ENCODE measurements around the gene FHOD1.

Gene FHOD1

DNA sequence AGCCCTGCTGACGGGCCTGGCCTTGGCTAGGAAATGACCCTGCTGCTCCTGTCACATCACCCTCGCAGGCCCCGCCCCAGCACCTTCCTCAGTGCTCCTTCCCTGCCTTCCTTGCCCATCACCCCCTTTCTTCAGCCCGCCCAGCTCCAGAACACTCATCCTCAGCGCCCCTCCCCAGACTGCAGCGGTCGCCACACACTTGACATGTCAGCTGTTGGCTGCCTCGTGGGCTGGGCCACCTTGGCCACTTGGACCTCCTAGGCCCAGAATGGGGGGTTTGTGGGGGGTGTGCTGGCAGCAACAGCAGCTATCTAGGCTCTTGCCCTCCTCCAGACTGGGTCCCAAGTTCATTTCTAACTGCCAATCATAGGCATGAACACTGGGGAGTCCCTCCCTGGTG, 37.7 kb downstream of the FHOD1 start:
- DNase-seq (ENCODE audit: low read depth, low spot score): no peak

DNA sequence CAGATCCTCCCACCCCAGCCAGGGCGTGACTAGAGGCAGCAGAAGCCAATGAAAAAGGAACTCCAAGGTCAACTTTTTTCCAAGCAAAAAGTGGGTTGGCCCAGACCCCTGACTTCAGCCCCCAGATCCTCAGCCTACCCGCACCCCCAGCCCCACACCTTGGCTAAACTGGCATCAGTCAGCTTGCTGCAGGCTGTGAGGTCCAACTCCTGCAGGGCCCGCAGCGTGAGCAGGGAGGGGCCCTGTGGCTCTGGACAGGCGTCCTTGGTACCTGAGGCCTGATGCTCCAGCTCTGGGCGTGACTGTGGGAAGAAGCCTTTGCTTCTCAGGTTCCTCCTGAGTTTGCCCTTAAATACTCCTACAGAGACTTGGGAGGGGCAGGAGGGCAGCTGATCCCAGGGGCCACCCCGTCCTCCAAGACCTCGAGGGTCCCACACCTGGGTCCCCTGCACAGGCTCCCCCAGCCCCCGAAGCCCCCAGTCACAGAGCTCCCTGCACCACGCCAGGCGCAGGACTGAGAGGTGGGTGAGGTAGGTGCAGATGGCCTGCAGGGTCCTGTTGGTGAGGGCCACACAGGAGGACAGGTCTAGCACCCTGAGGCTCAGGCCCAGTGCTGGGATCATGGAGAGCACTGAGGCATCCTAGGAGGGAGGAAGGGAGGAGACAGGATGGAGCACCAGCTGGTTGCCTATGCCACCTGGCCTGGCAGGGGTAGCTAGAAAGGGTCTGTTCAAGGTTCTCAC, 39.0 kb downstream of the FHOD1 start:
- DNase-seq (ENCODE audit: low read depth, low spot score): no peak

DNA sequence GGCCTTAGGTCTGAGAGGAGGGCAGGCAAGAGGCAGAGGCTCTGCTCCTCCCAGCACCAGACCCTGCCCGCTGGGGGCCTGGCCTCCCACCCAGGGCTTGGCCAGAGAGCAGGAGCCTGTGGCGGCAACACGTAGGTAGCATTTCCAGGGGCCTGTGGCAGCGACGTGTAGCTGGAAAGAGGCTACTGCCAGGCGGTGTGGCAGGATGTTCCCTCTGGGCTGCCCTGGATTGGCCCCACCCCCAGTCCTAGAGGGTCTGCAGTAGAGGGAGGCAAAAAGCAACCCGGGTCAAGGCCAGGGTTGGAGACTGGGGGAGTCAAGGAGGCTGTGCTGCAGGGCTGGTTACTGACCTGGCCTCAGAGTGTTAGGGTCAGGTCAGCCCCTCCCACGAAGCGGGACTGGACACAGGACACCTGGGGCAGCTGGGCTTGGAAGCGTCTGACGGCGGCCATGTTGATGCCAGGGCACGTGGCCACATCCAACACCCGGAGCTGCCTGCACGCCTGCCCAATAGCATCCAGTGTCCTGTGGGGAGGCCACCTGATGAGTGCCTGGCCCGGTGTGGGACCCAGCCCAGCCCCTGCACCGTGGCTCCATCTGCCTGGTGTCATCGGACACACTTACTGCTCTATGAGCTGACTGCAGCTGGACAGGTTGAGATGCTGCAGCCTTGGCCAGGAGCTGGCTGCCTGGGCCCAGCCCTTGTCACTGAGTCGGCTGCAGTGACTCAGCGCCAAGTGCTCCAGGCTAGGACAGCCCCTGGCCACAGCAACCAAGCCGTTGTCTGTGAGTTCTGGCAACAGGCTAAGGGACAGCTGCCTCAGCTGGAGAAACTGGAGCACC, 39.8 kb downstream of the FHOD1 start:
- DNase-seq (ENCODE audit: low read depth, low spot score): peak; percentile 67

DNA sequence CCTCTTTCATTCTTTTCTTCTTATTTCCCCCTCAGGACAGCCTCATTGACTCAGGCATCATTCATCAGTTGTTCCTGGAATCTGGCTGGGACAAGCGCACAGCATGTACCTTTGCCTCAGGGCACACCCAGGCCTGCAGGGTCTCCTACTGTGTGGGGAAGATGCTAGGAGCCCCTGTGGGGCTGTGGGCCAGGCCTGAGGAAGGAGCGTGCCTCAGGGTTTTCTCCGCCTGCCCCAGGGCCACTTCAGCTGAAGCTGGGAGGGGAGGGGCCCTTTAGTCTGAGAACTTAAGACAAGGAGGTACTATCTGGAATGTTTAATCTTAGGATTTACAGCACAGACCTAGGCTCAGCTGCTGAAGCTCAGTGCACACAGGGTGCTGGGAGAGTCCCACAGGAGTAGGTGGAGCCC, 40.4 kb downstream of the FHOD1 start:
- DNase-seq (ENCODE audit: low read depth, low spot score): no peak

DNA sequence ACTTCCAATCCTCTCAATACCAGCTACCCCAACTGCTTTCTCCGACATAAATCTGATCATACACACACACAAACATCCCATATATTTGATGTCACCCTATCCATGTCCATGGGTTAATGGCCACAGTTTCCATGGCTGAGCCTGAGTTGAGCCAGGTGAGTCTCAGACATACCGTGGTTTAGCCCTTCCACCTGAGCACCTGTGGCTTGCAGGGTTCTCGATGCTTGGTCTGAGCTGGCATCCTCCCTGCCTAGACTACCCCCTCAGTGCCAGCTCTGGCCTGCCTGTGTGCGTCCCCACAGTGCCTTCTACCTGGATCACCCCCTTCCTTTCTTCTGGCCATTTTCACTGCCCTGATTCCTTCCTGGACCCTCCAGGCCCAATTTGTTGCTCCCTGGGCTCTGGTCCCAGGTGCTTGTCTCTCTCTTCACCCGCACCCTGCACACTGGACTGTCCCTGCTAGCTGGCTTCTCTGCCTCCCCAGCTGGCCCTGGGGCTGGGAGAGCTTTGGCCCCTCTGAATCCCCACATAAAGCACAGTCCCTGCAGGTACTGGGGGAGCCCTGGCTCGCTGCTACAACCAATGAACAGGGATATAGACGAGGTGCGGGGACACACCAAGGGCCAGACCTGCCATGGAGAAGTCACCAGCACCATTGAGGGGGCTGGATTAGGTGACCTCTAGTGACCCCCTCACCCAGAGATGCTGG, 41.0 kb downstream of the FHOD1 start:
- no peak for DNase-seq (ENCODE audit: low read depth, low spot score)

DNA sequence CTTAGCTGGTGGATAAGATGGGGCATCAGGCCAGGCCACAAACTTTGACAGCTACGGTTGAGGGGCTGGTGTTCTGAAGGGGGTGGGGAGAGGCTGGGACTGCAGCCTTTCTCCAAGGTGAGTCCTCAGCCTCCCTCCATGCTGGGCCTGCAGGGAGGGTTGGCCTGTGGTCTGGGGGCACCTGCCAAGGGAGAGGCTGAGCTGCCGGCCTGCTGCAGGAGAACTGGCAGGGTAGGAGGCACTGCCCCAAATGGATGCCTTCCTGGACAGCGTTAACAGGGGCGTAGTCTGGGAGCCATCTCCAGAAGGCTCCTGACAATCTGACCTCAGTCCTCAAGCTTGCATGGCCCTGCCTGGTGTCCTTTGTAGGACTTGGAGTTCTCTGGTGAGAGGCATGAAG, 43.2 kb downstream of the FHOD1 start:
- DNase-seq (ENCODE audit: low read depth, low spot score): no peak

DNA sequence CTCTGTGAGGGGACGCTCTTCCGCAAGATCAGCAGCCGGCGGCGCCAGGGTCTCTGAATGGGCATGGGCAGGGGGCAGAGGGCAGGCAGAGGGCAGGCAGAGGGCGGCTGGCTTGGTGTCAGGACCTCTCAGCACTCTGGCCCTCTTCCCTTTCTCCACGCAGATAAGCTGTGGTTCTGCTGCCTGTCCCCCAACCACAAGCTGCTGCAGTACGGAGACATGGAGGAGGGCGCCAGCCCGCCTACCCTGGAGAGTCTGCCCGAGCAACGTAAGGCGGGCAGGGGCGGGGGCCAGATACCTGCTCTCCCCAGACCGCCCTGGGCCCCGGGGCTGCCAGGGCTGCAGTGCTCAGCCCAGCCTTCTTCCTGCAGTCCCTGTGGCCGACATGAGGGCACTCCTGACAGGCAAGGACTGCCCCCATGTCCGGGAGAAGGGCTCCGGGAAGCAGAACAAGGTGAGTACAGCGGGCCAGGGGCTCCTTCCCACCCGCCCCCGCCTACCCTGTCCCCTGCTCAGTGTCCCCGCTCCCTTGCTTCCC, 44.3 kb downstream of the FHOD1 start:
- DNase-seq (ENCODE audit: low read depth, low spot score): no peak

DNA sequence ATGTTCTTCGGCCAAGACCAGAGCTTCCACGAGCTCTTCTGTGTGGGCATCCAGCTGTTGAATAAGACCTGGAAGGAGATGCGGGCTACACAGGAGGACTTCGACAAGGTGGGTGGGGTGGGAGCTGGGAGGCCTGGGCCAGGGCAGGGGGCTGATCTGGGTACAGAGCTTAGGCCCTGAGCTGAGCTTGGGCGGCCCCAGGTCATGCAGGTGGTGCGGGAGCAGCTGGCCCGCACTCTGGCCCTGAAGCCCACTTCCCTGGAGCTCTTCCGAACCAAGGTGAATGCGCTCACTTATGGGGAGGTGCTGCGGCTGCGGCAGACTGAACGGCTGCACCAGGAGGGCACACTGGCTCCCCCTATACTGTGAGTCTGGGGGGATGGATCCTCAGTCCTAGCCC, 44.9 kb downstream of the FHOD1 start:
- no peak for DNase-seq (ENCODE audit: low read depth, low spot score)

DNA sequence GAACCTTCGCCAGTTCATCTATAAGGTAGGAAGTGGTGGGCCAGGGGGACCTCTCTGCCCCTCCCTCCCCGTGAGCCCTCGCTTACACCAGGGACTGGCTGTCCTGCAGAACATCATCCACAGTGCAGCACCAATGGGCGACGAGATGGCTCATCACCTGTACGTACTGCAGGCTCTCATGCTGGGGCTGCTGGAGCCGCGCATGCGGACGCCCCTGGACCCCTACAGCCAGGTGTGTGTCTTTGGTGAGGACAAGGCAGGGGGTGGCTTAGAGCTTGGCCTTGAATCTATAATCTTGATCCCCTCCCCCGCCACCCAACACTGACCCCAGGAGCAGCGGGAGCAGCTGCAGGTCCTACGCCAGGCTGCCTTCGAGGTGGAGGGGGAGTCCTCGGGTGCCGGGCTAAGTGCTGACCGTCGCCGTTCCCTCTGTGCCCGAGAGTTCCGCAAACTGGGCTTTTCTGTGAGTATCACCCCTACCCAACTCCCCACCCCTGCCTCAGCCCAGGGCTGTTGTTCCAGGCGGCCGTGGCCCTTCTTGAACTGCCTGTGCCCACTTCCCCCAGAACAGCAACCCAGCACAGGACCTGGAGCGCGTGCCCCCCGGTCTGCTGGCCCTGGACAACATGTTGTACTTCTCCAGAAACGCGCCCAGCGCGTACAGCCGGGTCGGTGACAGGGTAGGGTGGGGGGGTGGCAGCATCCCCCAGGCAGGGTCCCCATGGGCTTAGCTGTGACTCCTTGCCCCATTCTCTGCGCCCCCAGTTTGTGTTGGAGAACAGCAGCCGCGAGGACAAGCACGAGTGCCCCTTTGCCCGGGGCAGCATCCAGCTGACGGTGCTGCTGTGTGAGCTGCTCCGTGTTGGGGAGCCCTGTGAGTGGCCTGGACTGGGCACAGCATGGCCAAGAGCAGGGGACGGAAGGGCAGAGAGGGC, 45.6 kb downstream of the FHOD1 start:
- no peak for DNase-seq (ENCODE audit: low read depth, low spot score)

DNA sequence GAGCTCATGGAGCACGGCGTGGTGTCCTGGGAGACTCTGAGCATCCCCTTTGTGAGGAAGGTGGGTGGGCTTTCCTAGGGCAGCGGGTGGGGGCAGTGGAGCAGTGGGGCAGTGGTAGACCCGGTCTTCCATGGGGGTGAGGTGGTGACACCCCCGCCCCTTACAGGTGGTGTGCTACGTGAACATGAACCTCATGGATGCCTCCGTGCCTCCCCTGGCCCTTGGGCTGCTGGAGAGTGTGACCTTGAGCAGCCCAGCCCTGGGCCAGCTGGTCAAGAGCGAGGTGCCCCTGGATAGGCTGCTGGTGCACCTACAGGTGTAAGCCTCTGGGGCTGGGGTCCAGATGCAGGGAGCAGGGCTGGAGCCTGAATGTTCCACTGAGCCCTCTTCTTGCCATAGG, 46.8 kb downstream of the FHOD1 start:
- DNase-seq (ENCODE audit: low read depth, low spot score): no peak

DNA sequence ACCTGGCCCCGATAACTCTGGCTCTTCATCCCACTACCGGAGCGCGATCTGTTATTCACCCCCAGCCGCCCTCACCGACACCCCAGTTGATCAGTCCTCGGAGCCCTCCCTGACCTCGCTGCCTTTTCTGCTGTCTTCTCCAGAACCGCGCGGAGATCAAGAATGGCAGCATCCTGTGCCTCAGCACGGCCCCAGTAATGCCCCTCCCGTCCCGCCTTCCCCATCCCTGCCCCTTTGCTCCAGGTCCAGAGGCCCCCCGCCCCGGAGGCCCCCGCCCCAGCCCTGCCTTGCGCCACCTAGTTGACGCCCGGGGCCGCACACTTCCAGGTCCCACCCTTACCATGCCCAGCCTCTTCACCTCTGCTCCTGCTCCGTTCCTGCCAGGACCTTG, 47.5 kb downstream of the FHOD1 start:
- DNase-seq (ENCODE audit: low read depth, low spot score): no peak

DNA sequence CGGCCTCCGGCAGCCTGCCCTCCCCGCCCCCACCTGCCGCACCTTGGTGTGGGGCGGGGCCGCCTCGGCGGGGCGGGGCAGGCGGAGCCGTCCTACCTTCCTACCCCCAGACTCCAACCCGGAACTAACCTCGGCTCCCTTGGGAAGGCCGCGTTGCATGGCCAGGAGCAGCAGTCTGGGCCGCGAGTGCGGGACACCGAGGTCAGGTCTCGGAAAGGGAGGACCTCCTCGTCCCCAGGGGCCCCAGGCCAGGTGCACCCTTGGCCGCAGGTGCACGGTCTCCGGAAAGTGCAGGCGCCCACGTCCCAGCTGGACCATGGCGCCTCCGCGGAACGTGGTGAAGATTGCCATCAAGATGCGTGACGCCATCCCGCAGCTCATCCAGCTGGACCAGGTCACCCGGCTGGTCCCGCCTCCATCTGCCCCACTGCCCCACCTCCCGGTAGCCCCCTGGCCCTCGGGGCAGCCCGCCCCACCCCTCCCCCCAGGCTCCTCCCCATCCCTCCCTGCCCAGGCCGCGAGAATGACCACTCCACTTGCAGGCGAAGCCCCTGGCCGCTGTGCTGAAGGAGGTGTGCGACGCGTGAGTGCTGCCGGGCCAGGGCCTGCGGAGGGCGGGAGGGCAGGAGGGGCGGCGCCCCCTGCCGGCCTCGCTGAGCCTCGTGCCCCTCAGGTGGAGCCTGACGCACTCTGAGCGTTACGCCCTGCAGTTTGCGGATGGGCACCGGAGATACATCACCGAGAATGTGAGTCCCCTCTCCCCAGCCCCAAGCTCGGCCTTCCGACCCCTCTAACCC, 48.1 kb downstream of the FHOD1 start, which contains the start of gene ELMO3:
TSS of gene ELMO3 (plus strand) at position 121 of the 797 bp plus-strand sequence. CDS start at position 317, 196 bp downstream.
- DNase-seq (ENCODE audit: low read depth, low spot score): no peak

DNA sequence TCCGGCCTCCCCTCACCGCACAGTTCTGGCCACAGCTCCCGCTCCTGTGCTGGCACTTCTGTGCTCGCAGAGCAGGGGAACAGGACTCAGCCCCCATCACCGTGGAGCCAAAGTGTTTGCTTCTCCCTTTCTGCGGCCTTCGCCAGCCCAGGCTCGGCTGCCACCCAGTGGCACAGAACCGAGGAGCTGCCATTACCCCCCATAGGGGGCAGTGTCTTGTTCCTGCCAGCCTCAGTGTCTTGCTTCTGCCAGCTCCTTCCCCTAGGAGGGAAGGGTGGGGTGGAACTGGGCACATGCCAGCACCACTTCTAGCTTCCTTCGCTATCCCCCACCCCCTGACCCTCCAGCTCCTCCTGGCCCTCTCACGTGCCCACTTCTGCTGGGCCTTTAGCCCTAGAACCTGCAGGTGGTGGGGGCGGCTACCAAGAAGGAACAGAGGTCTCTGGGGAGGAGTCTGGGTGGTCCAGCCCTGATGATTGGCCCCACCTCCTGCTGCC, 49.0 kb downstream of the FHOD1 start:
- peak; percentile 65 for DNase-seq (ENCODE audit: low read depth, low spot score)

DNA sequence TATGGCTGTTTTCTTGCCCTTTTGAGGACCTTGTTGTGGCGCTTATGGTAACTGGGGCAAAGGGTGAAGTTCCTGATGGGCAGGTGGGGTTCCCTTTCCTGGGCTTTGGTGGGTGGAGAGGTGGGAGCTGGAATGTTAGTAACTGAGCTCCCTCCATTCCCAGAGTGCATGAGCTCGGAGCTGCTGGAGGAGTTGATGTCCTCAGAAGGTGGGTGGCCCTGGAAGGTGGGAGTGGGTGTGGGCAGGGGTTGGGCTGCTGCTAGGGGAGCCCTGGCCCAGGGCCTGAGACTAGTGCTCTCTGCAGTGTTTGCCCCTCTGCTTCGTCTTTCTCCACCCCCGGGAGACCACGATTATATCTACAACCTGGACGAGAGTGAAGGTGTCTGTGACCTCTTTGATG, 49.6 kb downstream of the FHOD1 start:
- no peak for DNase-seq (ENCODE audit: low read depth, low spot score)

DNA sequence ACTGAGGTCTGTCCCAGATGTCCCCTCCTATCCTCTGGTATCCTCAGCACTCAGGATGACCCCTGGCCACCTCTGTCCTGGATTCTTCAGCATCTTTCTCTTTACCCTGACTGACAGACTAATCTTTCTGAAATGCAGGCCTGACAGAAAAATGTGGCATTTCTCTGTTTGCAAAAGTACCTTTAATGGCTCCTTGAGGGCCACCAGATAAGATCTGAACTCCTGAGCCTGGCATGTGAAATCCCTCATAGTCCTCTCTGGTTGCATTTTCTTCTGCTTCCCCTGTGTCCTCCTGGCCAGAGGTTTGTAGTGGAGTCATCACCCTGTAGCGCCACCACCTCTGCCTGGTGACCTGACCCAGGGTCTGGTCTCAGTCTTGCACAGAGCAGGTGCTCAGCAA, 50.4 kb downstream of the FHOD1 start:
- DNase-seq (ENCODE audit: low read depth, low spot score): no peak

DNA sequence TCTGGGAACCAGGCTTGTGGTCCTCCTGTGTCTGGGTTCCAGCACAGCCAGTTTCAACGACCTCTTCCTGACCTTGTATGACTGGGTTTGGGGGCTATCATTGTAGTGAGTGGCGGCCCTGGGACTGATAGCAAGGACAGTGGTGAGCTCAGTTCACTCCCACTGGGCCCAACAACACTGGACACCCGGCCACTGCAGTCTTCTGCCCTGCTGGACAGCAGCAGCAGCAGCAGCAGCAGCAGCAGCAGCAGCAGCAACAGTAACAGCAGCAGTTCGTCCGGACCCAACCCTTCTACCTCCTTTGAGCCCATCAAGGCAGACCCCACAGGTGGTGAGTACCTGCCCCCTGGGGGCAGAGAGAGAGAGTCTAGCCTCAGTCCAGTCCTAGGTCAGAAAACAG, 51.6 kb downstream of the FHOD1 start:
- DNase-seq (ENCODE audit: low read depth, low spot score): no peak

DNA sequence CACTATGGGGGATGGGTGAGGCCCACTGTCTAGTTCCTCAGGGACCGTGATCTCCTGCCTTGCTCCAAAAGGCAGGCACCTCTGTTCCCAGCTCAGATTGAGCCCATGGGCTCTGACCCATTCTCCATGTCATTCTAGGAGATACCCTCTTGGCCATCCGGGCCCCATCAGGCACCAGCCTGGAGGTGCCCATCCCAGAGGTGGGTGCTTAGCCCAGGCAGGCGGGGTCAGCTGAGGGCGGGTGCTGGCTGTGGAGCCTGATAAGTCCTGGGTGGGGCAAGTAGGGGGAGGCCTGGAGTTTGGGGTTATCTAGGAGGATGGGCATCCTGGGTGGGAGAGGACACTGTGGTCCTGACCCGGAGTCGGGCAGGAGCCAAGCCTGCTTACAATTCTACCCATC, 53.0 kb downstream of the FHOD1 start:
- DNase-seq (ENCODE audit: low read depth, low spot score): no peak

DNA sequence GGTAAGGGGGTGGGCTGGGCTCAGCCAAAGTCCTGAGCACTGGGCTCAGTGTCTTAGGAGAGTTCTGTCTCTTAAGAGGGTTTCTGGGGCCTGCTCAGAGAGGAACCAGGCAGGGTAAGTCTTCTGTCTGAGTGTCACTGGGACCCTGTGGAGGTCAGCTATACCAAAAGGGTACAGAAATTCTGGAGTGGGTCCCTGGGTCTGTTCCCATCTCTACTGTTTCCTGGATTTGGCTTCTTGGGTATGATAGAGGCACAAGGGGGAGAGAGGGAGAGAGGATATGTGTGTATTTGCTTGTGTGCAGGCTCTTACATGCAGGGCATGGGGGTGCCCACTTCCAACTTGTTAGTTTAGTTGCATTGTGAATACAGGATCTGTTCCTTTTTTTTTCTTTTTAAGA, 53.7 kb downstream of the FHOD1 start:
- no peak for DNase-seq (ENCODE audit: low read depth, low spot score)

DNA sequence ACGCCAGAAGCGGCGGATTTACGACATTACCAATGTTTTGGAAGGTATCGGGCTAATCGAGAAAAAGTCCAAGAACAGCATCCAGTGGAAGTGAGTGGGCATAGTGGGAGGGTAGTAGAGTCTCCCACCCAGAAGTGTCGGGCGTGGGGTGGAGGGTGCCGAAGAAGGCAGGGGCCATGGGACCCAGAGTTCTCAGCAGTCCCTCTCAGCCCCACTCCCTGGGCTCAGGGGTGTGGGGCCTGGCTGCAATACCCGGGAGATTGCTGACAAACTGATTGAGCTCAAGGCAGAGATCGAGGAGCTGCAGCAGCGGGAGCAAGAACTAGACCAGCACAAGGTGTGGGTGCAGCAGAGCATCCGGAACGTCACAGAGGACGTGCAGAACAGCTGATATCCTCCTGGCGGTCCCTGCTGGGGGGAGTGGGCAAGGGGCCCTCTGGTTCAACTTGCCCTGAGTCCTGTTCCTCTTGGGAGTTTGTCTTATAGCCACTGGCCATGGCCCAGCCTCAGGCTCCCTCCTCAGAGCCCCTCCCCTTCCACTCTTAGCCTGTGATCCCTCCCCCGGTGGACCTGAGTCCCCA, 54.4 kb downstream of the FHOD1 start:
- DNase-seq (ENCODE audit: low read depth, low spot score): no peak
